HG03469 (cell line): Measurements from ENCODE around the gene ULK4.
"Not testable (repeated sequence)": the region's sequence is repeated elsewhere in the genome, so short reads cannot be mapped to it uniquely, and the experiment has no call there.

Source experiments
- ATAC-seq: cut with Tn5 transposase; IDR thresholded peaks from one replicate; pipeline ENCODE4 v1.9.1; 2021; ENCODE audit warnings: mild to moderate bottlenecking, moderate library complexity, moderate number of reproducible peaks; ENCODE audit not compliant: unreplicated experiment

ULK4 gene

DNA sequence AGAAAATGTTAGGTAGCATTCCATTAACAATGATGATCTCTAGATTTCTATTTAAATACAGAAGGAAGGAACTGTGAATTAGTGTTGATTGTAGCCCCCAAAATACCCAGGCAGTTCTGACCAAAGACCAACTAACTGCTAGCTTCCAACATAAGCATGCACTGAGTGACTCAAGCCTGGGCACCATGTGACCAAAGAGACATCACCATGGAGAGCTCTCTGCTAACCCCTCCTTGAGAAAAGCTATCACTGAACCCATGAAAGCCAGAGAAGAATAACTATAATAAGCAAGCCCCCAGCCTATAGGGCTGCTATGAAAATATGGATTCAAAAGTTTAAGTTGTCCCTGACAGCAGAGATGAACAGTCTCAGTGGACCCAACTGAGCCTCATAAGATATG is 310.2 kb downstream of the ULK4 start:
- no peak for ATAC-seq

DNA sequence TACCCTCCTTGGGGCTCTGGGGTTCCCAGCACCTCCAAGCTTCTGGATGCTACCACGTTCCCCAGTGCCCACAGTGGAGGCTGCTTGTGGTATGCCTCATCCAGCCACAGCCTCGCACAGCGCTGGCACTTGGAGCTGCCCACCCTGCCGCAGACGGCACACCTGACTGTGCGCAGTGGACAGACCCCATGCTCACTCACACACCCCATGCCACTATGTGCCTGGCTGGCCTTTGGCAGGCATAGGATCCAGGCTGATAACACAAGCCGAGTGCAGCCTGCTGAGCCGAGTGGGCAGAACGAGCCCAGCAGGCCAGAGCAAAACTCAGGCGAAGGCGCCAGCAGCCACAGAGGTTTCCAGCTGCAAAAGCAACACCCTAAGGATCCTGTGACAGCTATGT is 311.5 kb downstream of the ULK4 start:
- no peak for ATAC-seq

DNA sequence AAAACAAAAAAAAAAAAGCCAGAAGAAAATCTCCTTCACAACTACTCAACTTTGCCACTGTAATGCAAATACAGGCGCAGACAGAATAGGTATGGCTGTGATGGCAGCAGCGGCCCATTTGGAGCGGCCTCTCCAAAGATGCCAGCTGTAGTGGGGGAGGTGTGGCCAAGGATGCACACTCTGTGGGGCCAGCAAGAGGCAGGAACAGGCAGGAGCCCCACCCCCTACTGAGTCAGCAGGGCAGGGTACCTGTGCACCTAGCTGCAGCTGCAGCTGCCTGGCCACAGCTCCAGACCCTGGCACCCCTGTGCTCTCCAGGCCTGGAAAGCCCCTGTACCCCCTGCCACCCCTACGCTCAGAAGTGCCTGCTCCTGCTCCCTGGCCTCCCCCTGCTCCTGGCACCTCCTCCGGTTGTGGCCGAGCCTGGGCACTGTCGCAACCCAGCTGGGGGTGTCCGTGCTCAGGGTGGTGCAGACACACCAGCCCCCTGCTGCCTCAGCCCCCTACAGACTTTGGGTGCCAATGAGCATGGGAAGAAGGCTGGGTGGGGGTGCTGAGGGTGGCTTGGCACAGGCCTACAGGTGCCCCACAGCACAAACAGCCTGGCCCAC is 312.7 kb downstream of the ULK4 start:
- no peak for ATAC-seq

DNA sequence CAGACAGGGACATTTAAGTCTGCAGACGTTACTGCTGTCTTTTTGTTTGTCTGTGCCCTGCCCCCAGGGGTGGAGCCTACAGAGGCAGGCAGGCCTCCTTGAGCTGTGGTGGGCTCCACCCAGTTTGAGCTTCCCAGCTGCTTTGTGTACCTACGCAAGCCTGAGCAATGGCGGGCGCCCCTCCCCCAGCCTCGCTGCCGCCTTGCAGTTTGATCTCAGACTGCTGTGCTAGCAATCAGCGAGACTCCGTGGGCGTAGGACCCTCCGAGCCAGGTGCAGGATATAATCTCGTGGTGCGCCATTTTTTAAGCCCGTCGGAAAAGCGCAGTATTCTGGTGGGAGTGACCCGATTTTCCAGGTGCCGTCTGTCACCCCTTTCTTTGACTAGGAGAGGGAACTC is 314.2 kb downstream of the ULK4 start:
- ATAC-seq, result not testable (repeated sequence)

DNA sequence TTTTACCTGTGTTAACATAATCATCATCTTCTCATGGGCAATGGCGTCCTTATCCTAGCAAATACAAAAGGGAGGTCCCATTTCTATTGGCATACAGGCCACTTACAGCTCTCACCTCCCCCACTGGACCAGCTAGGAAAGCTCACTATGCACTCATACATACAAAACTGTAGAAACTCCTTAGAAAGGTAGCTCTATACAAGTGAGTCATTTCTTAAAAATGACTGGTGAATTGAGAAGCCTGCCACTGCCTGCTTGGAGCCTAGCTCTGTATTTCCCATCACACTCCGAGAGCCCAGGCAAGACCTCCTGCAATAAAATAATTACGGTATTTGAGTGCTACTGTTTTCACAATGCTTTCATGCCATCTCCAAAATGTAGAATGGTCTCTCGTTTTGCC is 321.8 kb downstream of the ULK4 start:
- no peak for ATAC-seq

DNA sequence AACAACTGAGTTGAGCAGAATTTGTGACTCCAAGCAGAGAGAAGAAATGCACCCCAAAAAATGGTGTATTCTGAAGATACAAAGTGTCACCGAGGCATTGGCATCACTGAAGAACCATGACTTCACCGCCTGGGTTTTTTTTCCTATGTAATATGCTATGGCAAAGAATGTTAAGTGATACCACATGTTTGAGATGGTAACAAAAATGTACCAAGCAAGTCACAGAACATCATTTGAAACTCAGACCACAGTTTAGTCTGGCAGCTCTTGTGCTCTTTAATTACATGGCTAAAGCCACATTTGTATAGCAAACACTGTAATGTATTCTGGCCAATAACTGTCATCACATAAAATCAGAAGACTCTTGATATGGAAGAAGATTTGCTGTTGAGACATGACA is 323.5 kb downstream of the ULK4 start:
- ATAC-seq, result no peak

DNA sequence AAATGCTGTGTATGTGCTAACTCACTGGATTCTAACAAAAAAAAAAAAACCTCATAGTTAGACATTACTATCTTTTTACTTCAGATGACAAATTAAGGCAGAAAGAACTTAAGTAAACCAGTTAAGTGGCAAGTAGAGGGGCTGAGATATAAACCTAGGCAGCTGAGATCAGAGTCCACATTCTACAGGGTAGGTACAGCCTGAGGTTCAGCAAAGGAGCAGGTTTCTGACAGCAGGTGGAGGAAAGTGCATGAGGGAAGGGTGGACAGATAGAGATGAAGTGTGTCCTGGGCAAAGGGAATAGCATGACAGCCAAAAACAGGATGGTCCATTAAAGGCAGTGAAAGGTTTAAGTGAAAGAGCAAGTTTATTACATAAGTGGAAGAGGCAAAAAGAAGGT is 329.2 kb downstream of the ULK4 start:
- no peak for ATAC-seq

DNA sequence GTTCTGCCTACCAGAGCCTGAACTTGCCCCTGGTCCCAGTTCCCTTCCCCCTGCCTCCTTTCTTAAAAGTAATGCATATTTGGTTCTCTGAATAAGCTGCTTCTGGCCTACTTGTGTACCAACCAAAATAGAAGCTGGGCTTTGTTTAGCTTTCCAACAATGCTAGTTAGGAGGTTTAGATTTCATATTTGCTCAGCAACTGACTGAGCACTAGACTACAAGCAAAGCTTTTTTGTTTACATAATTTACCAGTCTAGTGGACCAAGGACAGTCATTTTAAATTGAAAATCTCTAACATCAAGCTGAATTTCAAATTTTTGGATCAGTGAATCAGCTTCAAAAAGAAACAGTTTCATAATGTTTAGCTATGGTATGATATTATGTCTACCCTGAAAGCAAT is 331.2 kb downstream of the ULK4 start:
- ATAC-seq, result no peak

DNA sequence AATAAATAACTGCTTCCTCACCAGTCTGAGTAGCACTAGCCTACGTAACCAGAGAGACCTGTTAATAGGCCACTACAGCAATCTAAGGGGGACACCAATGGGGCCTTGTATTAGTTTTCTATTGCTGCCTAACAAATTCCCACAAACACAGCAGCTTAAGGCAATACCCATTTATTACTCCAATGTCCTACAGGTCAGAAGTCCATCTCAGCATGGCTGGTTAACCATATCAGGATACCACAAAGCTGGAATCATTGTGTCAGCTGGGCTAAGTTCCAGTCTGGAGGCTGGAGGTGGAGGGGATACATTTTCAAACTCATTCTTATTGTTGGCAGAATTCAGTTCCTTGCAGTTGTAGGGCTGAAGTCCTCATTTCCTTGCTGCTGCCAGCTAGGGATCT is 331.9 kb downstream of the ULK4 start:
- ATAC-seq, result no peak

DNA sequence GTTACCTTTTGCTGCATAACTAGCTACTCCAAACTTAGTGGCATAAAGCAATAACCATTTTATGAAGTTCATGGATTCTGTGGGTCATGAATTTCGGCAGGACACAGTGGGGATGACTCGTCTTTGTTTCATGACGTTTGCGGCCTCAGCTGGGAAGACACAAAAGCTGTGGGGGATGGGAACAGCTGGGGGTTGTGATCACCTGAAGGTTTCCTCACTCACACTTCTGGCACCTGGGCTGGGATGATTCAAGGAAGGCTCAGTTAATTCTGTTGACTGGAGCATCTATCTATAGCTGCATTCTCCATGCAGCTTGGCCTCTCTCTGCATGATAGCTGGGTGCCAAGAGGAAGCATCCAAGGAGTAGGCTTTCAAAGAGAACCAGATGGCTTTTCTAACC is 332.8 kb downstream of the ULK4 start:
- ATAC-seq, result no peak

DNA sequence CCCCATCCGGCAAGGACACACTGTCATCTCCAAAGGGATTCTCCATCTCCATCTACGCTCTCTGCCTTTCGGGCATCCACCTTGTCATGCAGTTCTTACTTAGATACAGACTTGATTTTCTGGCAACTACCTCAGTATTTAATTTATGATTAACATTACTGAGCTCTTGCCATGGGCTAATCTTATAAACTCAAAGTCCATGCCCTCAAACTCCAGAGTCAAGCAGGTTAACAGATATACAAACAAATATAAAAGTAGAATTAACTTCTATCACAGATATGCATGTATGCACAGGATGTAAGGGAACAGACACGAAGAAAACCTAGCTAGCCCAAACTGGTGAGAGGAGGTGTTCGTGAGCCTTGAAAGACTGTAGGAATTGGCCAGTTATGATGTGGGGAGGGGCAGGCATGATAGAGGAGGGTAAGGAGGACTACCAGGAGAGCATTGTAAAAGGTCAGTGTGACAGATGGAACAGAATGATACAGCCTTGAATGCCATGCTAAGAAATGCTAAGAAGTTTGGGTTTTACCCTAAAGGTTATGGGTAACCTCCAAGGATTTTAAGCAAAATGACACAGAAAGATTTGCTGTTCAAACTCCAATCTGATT is 334.3 kb downstream of the ULK4 start:
- ATAC-seq, result no peak

DNA sequence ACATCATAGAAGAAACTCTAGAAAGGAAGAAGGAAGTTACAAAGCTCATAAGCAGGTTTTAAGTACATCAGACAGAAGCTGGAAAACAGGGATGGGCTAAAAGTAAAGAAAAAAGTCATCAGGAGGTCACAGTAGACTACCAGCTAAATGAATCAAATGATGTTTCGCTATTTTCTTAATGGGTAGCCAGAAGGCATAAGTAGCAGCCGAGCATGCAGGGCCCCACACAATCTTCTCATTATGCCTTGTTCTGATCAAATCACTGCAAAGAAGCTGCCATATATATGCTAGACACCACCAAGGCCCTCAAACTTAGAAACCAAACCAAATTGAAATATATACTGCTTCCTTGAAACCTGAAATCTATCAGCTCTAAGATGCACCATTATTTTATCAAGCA is 349.1 kb downstream of the ULK4 start:
- no peak for ATAC-seq

DNA sequence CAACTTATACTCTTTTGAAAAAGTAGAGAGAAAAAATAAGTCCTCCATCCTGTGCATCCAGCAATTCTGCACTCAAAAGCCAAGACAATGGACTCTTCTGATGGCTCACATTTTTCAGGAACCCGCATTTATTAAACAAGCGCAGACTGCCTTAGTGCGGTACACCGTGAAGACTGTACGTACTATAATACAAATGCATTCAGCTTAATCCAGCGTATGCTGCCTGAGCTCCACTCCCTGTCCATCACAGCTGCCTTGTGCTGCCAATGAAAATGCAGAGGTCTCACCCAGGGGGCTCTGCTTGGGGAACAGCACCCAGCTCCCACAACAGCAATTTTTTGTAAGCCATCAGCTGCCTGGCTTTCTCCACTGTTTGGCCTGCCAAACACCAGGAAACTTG is 350.9 kb downstream of the ULK4 start:
- no peak for ATAC-seq

DNA sequence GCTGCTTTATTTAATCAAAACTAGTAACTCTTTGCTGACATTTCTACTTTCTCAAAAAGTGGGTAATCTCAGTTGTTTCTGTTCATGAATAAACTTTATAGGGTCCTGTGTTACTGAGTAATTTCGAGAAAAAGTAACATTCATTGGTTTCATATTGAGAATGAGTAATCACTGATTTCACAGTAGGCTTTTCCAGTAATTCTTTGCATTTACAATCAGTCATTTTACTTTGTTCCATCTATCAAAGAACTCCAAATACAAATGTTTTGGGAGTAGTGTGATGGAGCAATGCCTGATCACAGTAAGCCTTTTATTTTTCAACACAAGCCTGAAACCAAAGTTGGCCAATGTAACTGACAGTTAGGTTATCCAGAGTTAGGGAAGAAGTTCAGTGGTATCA is 353.6 kb downstream of the ULK4 start:
- no peak for ATAC-seq

DNA sequence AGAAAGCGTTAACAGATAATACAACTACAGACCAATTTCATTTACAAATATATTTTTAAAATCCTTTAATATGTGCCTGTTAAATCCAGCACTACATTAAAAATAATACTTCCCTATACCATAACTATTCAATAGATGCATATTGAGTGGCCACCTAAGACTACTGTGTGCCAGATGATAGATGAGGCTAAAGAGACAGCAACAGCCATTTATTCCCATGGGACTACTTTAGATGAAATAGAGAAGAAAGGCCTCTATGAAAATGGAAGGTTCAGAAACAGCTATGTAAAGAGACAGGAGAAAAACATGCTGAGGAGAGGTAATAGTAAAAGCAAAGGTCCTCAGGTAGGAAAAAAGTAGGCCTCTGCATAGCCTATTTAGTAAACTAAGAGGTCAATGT is 358.1 kb downstream of the ULK4 start:
- no peak for ATAC-seq

DNA sequence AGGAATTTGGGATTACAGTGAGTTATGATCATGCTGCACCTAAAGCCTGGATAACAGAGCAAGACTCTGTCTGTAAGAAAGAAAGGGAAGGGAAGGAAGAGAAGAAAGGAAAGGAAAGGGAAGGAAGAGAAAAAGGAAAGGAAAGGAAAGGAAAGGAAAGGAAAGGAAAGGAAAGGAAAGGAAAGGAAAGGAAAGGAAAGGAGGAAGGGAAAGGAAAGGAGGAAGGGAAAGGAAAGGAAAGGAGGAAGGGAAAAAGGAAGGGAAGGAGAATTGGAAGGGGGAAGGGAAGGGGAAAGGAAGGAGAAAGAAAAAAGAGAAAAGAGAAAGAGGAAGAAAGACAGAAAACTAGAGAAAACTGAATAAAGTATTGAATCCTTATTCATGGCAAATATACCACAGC is 359.8 kb downstream of the ULK4 start:
- ATAC-seq, result no peak

DNA sequence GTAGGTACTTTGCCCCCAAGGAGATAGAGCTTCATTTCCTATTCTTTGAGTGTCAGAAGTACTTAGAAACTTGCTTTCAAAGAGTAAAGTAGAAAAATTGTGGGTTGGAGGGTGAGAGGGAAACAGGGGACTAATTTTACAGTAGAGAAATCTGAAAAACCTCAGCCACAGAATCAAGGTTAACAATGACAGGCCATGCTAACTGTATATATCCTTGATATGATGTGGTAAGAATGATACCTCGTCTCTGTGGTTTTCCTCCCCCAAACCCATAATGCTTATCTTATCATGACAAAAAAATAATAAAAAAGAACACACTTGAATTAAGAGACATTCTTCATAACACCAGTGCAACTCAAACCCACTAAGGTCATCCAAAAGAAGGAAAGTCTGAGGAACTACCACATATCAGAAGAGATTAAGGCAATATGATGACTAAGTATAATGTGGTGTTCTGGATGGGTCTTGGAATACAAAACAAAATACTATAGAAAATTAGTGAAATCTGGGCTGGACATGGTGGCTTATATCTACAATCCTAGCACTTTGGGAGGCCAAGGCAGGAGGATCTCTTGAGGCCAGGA is 360.4 kb downstream of the ULK4 start:
- no peak for ATAC-seq

DNA sequence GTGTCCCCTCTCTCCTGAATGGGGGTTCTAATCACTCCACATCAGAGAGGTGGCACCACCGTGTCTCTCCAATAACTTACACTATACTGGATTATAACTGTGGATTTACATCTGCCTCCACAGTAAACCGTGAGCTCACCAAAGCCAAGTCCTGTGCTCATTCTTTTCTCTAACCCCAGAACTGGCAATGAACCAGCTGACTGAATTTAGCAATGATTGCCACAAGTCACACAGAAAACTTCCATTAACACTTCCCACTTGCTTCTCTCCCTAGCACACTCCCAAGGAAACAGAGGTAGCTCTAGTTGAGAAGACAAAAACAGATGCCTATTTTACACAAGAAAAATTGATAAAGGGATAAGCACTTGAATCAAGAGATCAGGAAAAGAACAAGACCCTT is 361.3 kb downstream of the ULK4 start:
- ATAC-seq, result no peak

DNA sequence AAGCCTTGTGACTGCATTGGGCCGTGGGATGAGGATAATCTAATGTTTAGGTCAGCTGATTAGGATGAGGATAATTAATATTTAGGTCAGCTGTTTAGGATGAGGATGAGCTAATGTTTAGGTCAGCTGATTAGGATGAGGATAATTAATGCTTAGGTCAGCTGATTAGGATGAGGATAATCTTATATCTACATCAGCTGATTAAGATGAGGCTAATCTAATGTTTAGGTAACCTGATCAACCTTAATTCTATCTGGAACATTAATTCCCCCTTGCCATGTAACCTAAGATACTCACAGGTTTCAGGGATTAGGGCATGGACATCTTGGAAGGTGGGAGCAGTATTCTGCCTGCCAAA is 362.8 kb downstream of the ULK4 start:
- ATAC-seq, result no peak

DNA sequence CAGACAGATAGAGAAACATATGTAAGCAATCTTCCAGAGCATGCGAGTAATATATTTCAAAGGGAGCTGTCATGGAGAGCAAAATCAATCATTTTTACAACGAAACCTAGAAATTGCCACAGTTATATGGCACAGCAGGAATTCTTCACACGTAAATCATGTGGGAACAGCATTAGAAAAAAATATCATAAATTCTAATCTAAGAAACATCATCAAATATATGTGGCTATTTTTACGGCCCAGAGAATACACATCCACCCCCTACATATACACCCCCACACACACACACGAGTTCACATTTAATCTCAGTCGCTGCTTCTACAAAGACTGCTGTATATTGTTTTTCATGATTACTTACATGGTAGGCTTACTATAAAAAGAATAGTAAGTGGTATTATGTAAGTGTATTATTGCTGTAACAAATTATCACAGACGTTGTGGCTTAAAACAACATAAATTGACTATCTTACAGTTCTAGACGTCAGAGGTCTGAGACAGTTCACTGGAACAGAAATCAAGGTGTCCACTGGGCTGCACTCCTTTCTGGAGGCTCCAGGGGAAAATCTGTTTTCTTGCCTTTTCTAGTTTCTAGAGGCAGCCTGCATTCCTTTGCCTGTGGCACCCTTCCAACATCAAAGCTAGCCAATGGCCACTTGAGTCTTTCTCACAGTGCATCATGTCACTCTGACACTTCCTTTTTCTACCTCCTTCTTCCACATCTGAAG is 363.3 kb downstream of the ULK4 start:
- ATAC-seq, result no peak

DNA sequence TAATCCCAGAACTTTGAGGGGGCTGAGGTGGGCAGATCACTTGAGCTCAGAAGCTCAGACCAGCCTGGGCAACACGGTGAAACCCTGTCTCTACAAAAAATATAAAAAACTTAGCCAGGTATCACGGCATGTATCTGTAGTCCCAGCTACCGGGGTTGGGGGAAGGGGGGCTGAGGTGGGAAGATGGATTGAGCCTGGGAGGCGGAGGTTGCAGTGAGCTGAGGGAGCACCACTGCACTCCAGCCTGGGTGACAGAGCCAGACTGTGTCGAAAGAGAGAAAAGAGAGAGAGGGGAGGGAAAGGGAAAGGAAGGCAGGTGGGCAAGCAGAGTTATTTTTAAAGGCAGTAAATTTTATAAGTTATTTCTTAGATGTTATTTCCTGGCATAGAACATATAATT is 368.1 kb downstream of the ULK4 start:
- ATAC-seq, result no peak

DNA sequence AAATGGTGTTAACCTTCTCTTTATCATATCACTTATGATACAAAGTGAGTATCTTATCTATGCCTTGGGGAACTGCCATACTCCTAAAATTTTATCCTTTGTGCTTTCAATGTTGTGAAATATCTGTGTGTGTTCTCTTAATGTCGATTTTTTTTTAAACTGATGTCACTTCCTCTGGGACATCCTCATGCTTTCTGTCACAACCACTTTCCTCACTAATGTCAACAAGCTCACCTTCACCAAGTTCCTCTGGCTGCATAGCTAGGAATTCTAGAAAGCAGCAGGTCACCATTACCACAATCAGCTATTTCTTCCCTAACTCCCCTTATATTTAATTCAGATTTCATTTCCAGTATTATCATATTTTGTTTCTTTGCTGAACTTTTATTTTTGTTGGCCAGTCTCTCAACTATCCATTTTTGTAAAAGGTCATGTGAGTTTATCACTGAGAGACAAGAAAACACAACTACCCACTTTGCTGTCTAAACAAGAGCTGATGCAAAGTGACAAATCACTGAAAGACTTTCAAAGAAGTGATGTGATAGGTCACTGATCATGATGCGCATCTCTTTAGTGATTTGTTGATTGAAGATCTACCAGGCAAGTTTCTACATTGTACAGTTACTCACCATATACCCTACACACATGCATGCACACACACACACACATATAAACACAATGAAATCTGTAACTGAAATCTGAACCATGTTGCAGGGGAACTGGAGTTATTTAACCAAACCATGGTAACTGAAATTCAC is 369.0 kb downstream of the ULK4 start:
- no peak for ATAC-seq
